ENCODE measurements around the gene CABP7. TPM values are rescaled to one million over a fixed set of nuclear protein-coding genes. Genes with fewer than 3 reads are reported as not detected.

CABP7 gene
- total RNA-seq (2022; extraction: Qiagen RNA extraction; ENCODE audit: low read depth), result 0.14 to 0.30 TPM (median 0.18 TPM) in 5 replicates

DNA sequence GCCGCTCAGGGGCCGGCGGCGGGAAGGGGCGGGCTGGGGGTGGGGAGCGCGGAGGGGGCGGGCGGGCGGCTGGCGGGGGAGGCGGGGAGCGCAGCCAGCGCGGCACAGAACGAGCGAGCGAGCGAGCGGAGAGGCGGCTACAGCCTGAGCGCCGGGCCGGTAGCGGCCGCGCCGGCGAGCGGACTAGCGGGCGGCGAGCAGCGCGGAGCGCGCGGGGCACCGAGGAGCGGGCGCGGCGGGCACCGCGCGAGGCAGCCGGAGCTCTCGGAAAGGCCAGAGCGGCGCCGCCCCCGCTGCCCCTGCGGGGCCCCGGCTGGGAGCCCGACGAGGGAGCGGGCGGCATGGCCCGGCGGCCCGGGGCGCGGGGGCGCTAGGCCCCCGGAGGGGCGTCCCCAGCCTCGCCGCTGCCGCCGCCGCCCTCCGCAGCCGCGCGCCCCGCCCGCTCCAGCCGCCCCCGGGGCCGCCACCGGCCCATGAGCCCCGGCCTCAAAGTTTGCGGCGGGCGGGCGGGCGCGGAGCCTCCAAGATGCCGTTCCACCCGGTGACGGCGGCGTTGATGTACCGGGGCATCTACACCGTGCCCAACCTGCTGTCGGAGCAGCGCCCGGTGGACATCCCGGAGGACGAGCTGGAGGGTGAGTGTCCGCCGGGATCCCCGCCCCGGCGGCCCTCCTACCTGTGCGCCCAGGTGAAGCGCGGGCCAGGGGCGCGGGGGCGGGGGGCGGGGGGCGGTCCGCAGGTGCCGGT is at the start of gene CABP7:
CABP7 (plus strand) TSS at position 105 of the 747 bp plus-strand sequence; CDS start at position 527, 422 bp downstream.

DNA sequence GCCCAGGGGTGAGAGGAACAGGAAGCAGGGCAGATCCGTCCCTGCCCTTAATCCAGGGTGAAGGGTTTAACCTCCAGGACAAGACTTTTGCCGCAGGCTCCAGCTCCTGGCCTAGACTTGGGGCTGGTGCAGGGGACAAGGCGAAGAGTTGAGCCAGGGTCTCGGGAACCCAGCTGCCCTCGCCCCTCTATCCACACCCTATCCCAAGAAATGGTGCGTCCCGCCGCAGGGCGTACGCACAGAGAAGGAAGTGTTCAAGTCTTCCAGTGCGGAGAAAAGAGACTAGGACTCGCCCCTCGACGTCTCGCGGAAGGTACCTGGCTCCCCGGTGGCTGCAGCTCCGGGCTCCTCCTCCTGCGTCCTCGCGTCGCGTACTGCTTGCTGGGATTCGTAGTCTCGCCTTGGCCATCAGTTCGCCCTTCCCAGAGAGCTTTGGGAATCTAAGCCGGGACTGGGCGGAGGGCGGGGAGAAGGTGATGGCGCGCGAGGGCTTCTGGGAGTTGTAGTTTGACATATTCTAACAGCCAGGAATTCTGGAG is 46.9 kb downstream of the CABP7 start, which contains the start of gene ZMAT5:
ZMAT5 (minus strand) TSS at position 376 of the 539 bp plus-strand sequence. CDS start 18,463 bp downstream, outside the sequence.

DNA sequence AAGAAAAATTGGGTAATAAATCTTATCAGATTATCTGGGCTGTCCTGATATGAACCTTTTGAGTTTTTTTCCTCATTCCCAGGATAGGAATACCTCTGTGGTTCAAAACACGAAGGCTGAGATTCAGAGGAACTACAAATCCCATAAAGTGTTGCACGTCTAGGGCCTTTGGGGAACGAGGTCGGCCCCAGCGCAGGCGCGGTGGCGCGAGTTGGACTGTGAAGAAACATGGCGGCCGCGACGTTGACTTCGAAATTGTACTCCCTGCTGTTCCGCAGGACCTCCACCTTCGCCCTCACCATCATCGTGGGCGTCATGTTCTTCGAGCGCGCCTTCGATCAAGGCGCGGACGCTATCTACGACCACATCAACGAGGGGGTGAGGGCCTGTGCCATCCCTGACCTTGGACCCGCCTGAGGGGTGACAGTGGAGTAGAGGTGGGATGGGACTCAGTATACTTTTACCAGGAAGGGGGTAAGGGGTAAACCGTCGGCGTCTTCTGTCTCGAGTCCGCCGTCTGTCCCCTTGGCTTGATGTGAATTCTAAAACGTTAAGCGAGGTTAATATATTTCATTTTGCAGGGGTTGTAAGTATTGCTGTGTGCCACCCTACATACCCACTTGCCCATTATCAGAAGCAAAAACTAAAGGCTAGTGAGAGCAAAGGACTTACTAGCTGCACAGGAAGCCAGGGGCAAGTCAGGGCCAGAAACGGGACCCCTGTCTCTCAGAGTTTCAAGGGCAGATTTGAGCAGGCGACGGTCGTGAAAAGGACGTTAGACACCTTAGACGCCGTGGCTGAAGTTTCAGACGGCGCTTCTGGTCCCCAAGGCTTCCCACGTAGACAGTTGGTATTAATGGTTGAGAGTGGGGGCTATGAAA is 47.6 kb downstream of the CABP7 start, which contains the start of gene UQCR10:
UQCR10 (plus strand) TSS at position 199 of the 881 bp plus-strand sequence; CDS start at position 229, 30 bp downstream.

Other genes starting within 250 kb of the CABP7 start
- gene NEFH, start 239.8 kb upstream of the CABP7 start, total RNA-seq (2022; extraction: Qiagen RNA extraction; ENCODE audit: low read depth), result 0.05 to 0.14 TPM (median 0.10 TPM) in 5 replicates
- gene THOC5, start 166.2 kb upstream of the CABP7 start, total RNA-seq (2022; extraction: Qiagen RNA extraction; ENCODE audit: low read depth), result 26.5 to 32.9 TPM (median 29.5 TPM) in 5 replicates
- gene NIPSNAP1, start 138.9 kb upstream of the CABP7 start, total RNA-seq (2022; extraction: Qiagen RNA extraction; ENCODE audit: low read depth), result 54.0 to 65.2 TPM (median 62.0 TPM) in 5 replicates
- 11.1 to 13.9 TPM (median 12.1 TPM) in 5 replicates for gene NF2, start 116.4 kb upstream of the CABP7 start, total RNA-seq (2022; extraction: Qiagen RNA extraction; ENCODE audit: low read depth)
- gene ZMAT5, start 47.0 kb downstream of the CABP7 start, total RNA-seq (2022; extraction: Qiagen RNA extraction; ENCODE audit: low read depth), result 14.1 to 19.2 TPM (median 18.9 TPM) in 5 replicates
- gene UQCR10, start 47.4 kb downstream of the CABP7 start, total RNA-seq (2022; extraction: Qiagen RNA extraction; ENCODE audit: low read depth), result 112 to 128 TPM (median 123 TPM) in 5 replicates
- 24.7 to 30.4 TPM (median 28.5 TPM) in 5 replicates for gene ASCC2, start 118.3 kb downstream of the CABP7 start, total RNA-seq (2022; extraction: Qiagen RNA extraction; ENCODE audit: low read depth)
- 6.9 to 9.3 TPM (median 8.9 TPM) in 5 replicates for gene MTMR3, start 163.2 kb downstream of the CABP7 start, total RNA-seq (2022; extraction: Qiagen RNA extraction; ENCODE audit: low read depth)

Measured in A549 treated with GW870086 at 1 μM for 4 hours (cell line).